HepG2 (cell line): ENCODE results near the gene IQCE. TPM values are rescaled to one million over a fixed set of nuclear protein-coding genes. Genes with fewer than 3 reads are reported as not detected.

ENCODE experiments used
- CCDC6 ChIP-seq: sonication (generic); formaldehyde crosslinking; IDR thresholded peaks from 2 replicates; pipeline ENCODE4 v1.8.1; 2022; ENCODE audit warnings: mild to moderate bottlenecking, missing genetic modification reagents, moderate library complexity
- FOSL2 ChIP-seq: sonication (generic); formaldehyde crosslinking; IDR thresholded peaks from 2 replicates; pipeline ENCODE4 v1.4.0; 2020; ENCODE audit warnings: missing genetic modification reagents
- FOXP1 ChIP-seq, 2 experiments: fragments of 450-650 bp in 1 of 2; IDR thresholded peaks; 2 replicates each; pipeline ENCODE4 v1.6.1; 2017 to 2018; ENCODE audit warnings: antibody characterized with exemption in 1 of 2
- GATAD2A ChIP-seq: IDR thresholded peaks from 2 replicates; pipeline ENCODE4 v1.6.1; 2016
- HNF1A ChIP-seq, 2 experiments: sonication (generic) in 1 of 2; formaldehyde crosslinking in 1 of 2; IDR thresholded peaks; 2 replicates each; pipeline versions ENCODE4 v1.4.0 to v1.6.1; 2016 to 2020; ENCODE audit warnings: borderline replicate concordance in 1 of 2, low read depth in 1 of 2, mild to moderate bottlenecking in 1 of 2, missing genetic modification reagents in 1 of 2
- JUND ChIP-seq: sonication (generic); formaldehyde crosslinking; IDR thresholded peaks from 2 replicates; pipeline ENCODE4 v1.8.0; 2022; ENCODE audit warnings: mild to moderate bottlenecking, missing genetic modification reagents
- MBNL3 ChIP-seq: fragments of 250-450 bp; sonication (Bioruptor Pico); conservative IDR thresholded peaks from 2 replicates; pipeline ENCODE4 v1.8.0; 2022; ENCODE audit warnings: mild to moderate bottlenecking, inconsistent platforms
- NCOA1 ChIP-seq: sonication (generic); formaldehyde crosslinking; IDR thresholded peaks from 2 replicates; pipeline ENCODE4 v1.9.0; 2021; ENCODE audit warnings: missing genetic modification reagents
- NFE2L2 ChIP-seq: fragments of 150-350 bp; IDR thresholded peaks from 2 replicates; pipeline ENCODE4 v1.6.1; 2014; ENCODE audit warnings: low read length
- NKX3-1 ChIP-seq: sonication (generic); formaldehyde crosslinking; IDR thresholded peaks from 2 replicates; pipeline ENCODE4 v1.5.0; 2020; ENCODE audit warnings: missing genetic modification reagents
- PRDM15 ChIP-seq: sonication (generic); formaldehyde crosslinking; IDR thresholded peaks from 2 replicates; pipeline ENCODE4 v1.4.0; 2020; ENCODE audit warnings: missing genetic modification reagents
- SIN3A ChIP-seq: IDR thresholded peaks from 2 replicates; pipeline ENCODE4 v1.6.1; 2011; ENCODE audit warnings: low read depth, mild to moderate bottlenecking, control low read depth, low read length, borderline replicate concordance
- TBP ChIP-seq: sonication (generic); formaldehyde crosslinking; IDR thresholded peaks from 2 replicates; pipeline ENCODE4 v1.5.0; 2020; ENCODE audit warnings: missing genetic modification reagents
- ZC3H4 ChIP-seq: sonication (generic); formaldehyde crosslinking; IDR thresholded peaks from 2 replicates; pipeline ENCODE4 v1.4.0; 2020; ENCODE audit warnings: missing genetic modification reagents, borderline replicate concordance
- ZNF333 ChIP-seq: sonication (generic); formaldehyde crosslinking; IDR thresholded peaks from 2 replicates; pipeline ENCODE4 v1.4.0; 2020; ENCODE audit warnings: mild to moderate bottlenecking, missing genetic modification reagents, borderline replicate concordance
- ZNF441 ChIP-seq: sonication (generic); formaldehyde crosslinking; IDR thresholded peaks from 2 replicates; pipeline ENCODE4 v1.7.0; 2021; ENCODE audit warnings: missing genetic modification reagents, borderline replicate concordance
- ZNF75D ChIP-seq: sonication (generic); formaldehyde crosslinking; IDR thresholded peaks from 2 replicates; pipeline ENCODE4 v1.8.1; 2023; ENCODE audit warnings: missing genetic modification reagents, mild to moderate bottlenecking, borderline replicate concordance
- ZUFSP ChIP-seq: sonication (generic); formaldehyde crosslinking; IDR thresholded peaks from 2 replicates; pipeline ENCODE4 v1.9.0; 2021; ENCODE audit warnings: missing genetic modification reagents, mild to moderate bottlenecking, borderline replicate concordance
- polyA plus RNA-seq, 8 experiments: library from polyadenylated mRNA; depleted of rRNA in 3 of 8; stranded (reverse) in 7 of 8; unstranded in 1 of 8; fragments of >200 nt; fragmentation: Illumina TruSeq in 4 of 8; extraction: Trizol in 4 of 8; gene quantifications; 2 replicates each; pipeline versions ENCODE4 v1.2.1 to v1.2.3, GENCODE V29; 2011 to 2016; ENCODE audit warnings: low read depth in 4 of 8, missing spikeins in 1 of 8, mixed read lengths in 1 of 8; ENCODE audit not compliant: insufficient read depth in 1 of 8
- total RNA-seq, 5 experiments: library from RNA; depleted of rRNA; stranded (reverse); fragments of >200 nt; fragmentation: Illumina TruSeq; extraction: Trizol; gene quantifications; 2 replicates each; pipeline ENCODE4 v1.2.3, GENCODE V29; 2016; ENCODE audit warnings: low read depth in 1 of 5
- TF ChIP-seq, protein P1 (sequence below): IDR thresholded peaks from 2 replicates; pipeline ENCODE4 v1.6.1; 2016; ENCODE audit warnings: mild to moderate bottlenecking
- TF ChIP-seq, protein P2 (sequence below): sonication (generic); formaldehyde crosslinking; IDR thresholded peaks from 2 replicates; pipeline ENCODE4 v1.4.0; 2020; ENCODE audit warnings: missing genetic modification reagents

IQCE gene
- total and polyA plus RNA-seq, 2 of the 13 experiments (the other 11 are each of a cell fraction or from before 2014, with no cell fraction given), result 1.5 to 2.5 TPM

DNA sequence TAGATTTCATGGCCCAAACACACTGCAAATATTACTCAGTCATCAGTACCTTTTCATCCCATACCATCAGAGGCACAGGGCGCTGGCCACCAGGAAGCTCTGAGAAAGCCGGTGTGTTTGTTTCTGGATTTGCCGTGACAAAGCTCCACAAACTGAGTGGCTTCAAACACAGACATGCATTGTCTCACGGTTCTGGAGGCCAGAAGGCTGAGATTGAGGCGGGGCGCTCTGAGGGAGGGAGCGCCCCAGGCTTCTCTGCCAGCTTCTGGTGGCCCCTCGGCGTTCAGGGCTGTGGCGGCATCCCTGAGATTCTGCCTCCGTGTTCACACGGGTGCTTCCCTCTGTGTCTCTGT lies 69.3 kb downstream of the IQCE start (continued):
- no peak for TF ChIP-seq ZUFSP (CRISPR knock-in tag)
- TF ChIP-seq MBNL3 (CRISPR knock-in tag), result no peak
- no peak for TF ChIP-seq CCDC6
- no peak for TF ChIP-seq PRDM15
- TF ChIP-seq NKX3-1 (CRISPR knock-in tag), result no peak
- 0 out of 2 replicates have a peak, but pooled peaks have one; percentile 41 for TF ChIP-seq SIN3A
- TF ChIP-seq FOXP1 (IDR thresholded peaks at IDR 0.05), result no peak
- peak; percentile 26; the same call in 1 of the 2 replicates for TF ChIP-seq FOXP1 (CRISPR knock-in tag; IDR thresholded peaks at IDR 0.05)
- TF ChIP-seq ZC3H4 (CRISPR knock-in tag), result no peak
- TF ChIP-seq, protein P1, sequence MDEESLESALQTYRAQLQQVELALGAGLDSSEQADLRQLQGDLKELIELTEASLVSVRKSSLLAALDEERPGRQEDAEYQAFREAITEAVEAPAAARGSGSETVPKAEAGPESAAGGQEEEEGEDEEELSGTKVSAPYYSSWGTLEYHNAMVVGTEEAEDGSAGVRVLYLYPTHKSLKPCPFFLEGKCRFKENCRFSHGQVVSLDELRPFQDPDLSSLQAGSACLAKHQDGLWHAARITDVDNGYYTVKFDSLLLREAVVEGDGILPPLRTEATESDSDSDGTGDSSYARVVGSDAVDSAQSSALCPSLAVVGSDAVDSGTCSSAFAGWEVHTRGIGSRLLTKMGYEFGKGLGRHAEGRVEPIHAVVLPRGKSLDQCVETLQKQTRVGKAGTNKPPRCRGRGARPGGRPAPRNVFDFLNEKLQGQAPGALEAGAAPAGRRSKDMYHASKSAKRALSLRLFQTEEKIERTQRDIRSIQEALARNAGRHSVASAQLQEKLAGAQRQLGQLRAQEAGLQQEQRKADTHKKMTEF (CRISPR knock-in tag), result 0 out of 2 replicates have a peak, but pooled peaks have one; percentile 54
- TF ChIP-seq NCOA1 (CRISPR knock-in tag), result no peak
- no peak for TF ChIP-seq ZNF75D
- TF ChIP-seq, protein P2, sequence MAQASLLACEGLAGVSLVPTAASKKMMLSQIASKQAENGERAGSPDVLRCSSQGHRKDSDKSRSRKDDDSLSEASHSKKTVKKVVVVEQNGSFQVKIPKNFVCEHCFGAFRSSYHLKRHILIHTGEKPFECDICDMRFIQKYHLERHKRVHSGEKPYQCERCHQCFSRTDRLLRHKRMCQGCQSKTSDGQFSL (CRISPR knock-in tag), result no peak
- TF ChIP-seq JUND (CRISPR knock-in tag), result no peak
- TF ChIP-seq ZNF441, result no peak
- no peak for TF ChIP-seq TBP
- TF ChIP-seq ZNF333 (CRISPR knock-in tag), result no peak
- TF ChIP-seq FOSL2, result no peak
- peak; percentile 76 for TF ChIP-seq GATAD2A (CRISPR knock-in tag)
- TF ChIP-seq NFE2L2, result no peak
- TF ChIP-seq HNF1A (IDR thresholded peaks at IDR 0.05; ENCODE audit: low read depth), result no peak
- TF ChIP-seq HNF1A (CRISPR knock-in tag; IDR thresholded peaks at IDR 0.05; ENCODE audit: borderline replicate concordance), result no peak
